PC-9 (cell line): ENCODE results near the gene USP12. TPM values are rescaled to one million over a fixed set of nuclear protein-coding genes. Genes with fewer than 3 reads are reported as not detected.

Source experiments
- BruUV-seq: library from RNA; stranded (reverse); fragments of 400-500 nt; replicated peaks from 2 replicates; lab custom pipeline; 2021; lab: Mats Ljungman, UMichigan
- CTCF ChIA-PET: fragments of 300-600 bp; sonication (Branson Sonifier 250); formaldehyde crosslinking; loops from one replicate; lab custom pipeline; 2022; ENCODE audit warnings: antibody characterized with exemption; lab: Charles Lee
- POLR2A ChIA-PET: fragments of 300-600 bp; sonication (Branson Sonifier 250); formaldehyde crosslinking; loops from one replicate; lab custom pipeline; 2022; ENCODE audit warnings: antibody characterized with exemption; ENCODE audit not compliant: unreplicated experiment; lab: Charles Lee
- DNase-seq, 2 experiments: peaks; one replicate each; pipeline versions ENCODE4 v3.0.0 to v3.0.0-alpha.2; 2015 to 2022; ENCODE audit warnings: mixed read lengths in 1 of 2
- H2AFZ ChIP-seq: fragments of 200-600 bp; sonication (generic); 2 replicates; pipeline ENCODE4 v1.8.1; 2017; ENCODE audit warnings: antibody characterized with exemption
- H3F3A ChIP-seq: fragments of 200-600 bp; sonication (generic); 2 replicates; pipeline ENCODE4 v1.8.1; 2017; ENCODE audit warnings: antibody characterized with exemption, mild to moderate bottlenecking, low read depth; ENCODE audit not compliant: insufficient read depth
- H3K27ac ChIP-seq: fragments of 200-600 bp; sonication (generic); 2 replicates; pipeline ENCODE4 v1.6.1; 2016; ENCODE audit warnings: mixed run types
- H3K27me3 ChIP-seq: fragments of 200-600 bp; sonication (generic); 2 replicates; pipeline ENCODE4 v1.6.1; 2016; ENCODE audit warnings: low read depth, mixed run types; ENCODE audit not compliant: insufficient read depth
- H3K36me3 ChIP-seq: fragments of 200-600 bp; sonication (generic); 2 replicates; pipeline ENCODE4 v1.6.1; 2016; ENCODE audit warnings: low read depth, mixed run types
- H3K4me1 ChIP-seq: fragments of 200-600 bp; sonication (generic); replicated peaks from 2 replicates; pipeline ENCODE4 v1.6.1; 2016; ENCODE audit warnings: mixed run types; ENCODE audit not compliant: insufficient read depth
- H3K4me2 ChIP-seq: fragments of 200-600 bp; sonication (generic); 2 replicates; pipeline ENCODE4 v1.6.1; 2017; ENCODE audit warnings: mixed run types
- H3K4me3 ChIP-seq: fragments of 200-600 bp; sonication (generic); 2 replicates; pipeline ENCODE4 v1.6.1; 2016; ENCODE audit warnings: mixed run types
- H3K79me2 ChIP-seq: fragments of 200-600 bp; sonication (generic); 2 replicates; pipeline ENCODE4 v1.6.1; 2017; ENCODE audit warnings: low read depth, mixed run types
- H3K9me2 ChIP-seq: fragments of 200-600 bp; sonication (generic); 2 replicates; pipeline ENCODE4 v1.8.1; 2017; ENCODE audit warnings: mild to moderate bottlenecking; ENCODE audit not compliant: insufficient read depth
- H3K9me3 ChIP-seq: fragments of 200-600 bp; sonication (generic); 2 replicates; pipeline ENCODE4 v1.8.1; 2016; ENCODE audit warnings: low read depth; ENCODE audit not compliant: insufficient read depth
- H4K20me1 ChIP-seq: fragments of 200-600 bp; sonication (generic); 2 replicates; pipeline ENCODE4 v1.8.1; 2017; ENCODE audit not compliant: insufficient read depth
- CTCF ChIP-seq: fragments of 200-600 bp; sonication (generic); conservative IDR thresholded peaks from 2 replicates; pipeline ENCODE4 v1.6.1; 2017; ENCODE audit warnings: mixed run types, antibody characterized with exemption, mild to moderate bottlenecking, moderate library complexity
- EZH2 ChIP-seq: fragments of 200-600 bp; sonication (generic); IDR thresholded peaks from 2 replicates; pipeline ENCODE4 v1.8.0; 2017; ENCODE audit warnings: antibody characterized with exemption, low read depth
- intact Hi-C: fragments of 100-400 bp; cut with micrococcal nuclease; formaldehyde crosslinking; loops from one replicate; pipeline ENCODE4 v1.10.0; 2022; ENCODE audit not compliant: unreplicated experiment
- total RNA-seq: library from RNA; stranded (reverse); gene quantifications from 2 replicates; pipeline ENCODE4 v1.2.3, GENCODE V29; 2021

Gene USP12
- total RNA-seq, 1 experiment from 2014 or later, result 20.8 TPM

DNA sequence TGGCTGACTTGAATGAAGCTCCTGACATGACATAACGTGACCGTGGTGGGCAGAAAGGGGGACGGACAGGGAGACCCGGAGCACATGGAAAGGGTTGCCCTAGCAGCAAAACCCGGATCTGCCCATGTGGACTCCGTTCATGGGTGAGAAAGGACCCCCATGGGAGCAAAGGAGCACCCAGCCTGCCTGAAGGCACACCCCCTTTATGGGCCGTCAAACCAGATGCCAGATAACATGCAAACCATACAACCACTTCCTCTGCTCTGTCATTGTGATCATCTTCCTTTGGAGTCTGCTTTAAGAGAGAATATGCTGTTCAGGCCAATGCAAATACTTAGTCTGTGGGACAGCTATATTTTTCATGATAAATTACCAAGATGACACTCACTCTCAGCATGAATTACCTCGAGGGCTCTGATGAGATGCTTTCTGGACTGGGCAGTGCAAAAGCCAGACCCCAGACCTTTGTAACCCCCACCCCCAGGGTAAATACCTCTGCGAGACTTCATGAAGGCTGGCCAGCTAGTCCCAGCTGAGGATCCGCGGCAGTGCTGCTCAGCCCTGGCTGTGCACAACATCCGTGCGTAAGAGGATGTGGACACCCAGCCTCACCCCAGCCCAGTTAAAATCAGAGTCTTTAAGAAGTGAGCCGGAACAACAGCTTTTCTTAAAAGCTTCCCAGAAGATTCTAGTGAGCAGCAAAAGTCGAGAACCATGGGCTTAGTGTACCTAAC is 126.6 kb downstream of the USP12 start:
- ChIA-PET POLR2A (no interaction called here), CTCF (no interaction called here)
- Histone ChIP-seq H3K9me2 (no peaks in the 10 kb centered on the region), H3K27ac (no peak overlapping the region), H3F3A (peaks cover 16% of the 10 kb centered on the region; the same call in 1 of the 2 replicates), H3K36me3 (no peaks in the 10 kb centered on the region), H3K4me2 (no peak overlapping the region), H3K9me3 (no peaks in the 10 kb centered on the region), H4K20me1 (no peaks in the 10 kb centered on the region), H3K4me1 (peaks cover 17% of the 10 kb centered on the region), H2AFZ (no peak overlapping the region), H3K4me3 (no peak overlapping the region), H3K27me3 (no peaks in the 10 kb centered on the region), H3K79me2 (no peaks in the 10 kb centered on the region)
- TF ChIP-seq CTCF, result no peak
- intact Hi-C loops, result no loop called here
- no TSS peak for BruUV-seq
- DNase-seq, result no peak

DNA sequence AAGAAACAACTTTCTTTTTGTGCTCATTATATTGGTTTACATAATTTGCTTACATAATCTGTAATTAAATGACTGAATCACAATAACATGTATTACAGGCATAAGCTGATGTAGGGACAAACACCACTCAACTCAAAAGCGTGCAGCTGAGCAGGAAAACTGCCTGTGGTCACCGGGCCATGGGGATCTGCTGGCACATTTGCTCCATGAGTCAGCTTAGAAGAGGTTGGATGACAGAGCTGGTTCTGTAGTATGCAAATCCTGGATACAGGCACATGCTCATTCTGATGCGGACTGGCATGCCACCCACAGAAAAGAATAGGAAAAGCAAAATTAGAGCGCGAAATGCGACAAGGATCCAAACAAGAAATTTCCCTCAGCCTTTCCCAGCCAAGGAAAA is 128.6 kb downstream of the USP12 start:
- no TSS peak for BruUV-seq
- peaks cover 24% of the 10 kb centered on the region; the same call in 1 of the 2 replicates for H3F3A ChIP-seq
- H3K79me2 ChIP-seq, result no peaks in the 10 kb centered on the region
- TF ChIP-seq CTCF (no peak), EZH2 (no peak)
- peaks cover 28% of the 10 kb centered on the region for H3K4me1 ChIP-seq
- no peaks in the 10 kb centered on the region for H3K27me3 ChIP-seq
- intact Hi-C loops, result no loop called here
- H3K4me2 ChIP-seq, result peak overlapping the region; percentile 67
- ChIA-PET POLR2A (interaction anchor here (0.5 kb wide), 1 partner anchor 47 kb away, joined by 3 read pairs; no protein-coding TSS in a partner anchor), CTCF (interaction anchor here (0.7 to 1.0 kb wide), 2 partner anchors 11 to 1840 kb away, joined by 3 to 4 read pairs; no protein-coding TSS in a partner anchor)
- no peaks in the 10 kb centered on the region for H3K36me3 ChIP-seq
- peak; percentile 74 to 94 for DNase-seq
- H3K27ac ChIP-seq, result peak overlapping the region; percentile 62
- H4K20me1 ChIP-seq, result no peaks in the 10 kb centered on the region
- no peak overlapping the region; the same call in 1 of the 2 replicates for H3K4me3 ChIP-seq
- no peaks in the 10 kb centered on the region for H3K9me2 ChIP-seq
- H3K9me3 ChIP-seq, result no peaks in the 10 kb centered on the region
- no peak overlapping the region for H2AFZ ChIP-seq

GRCh38 chr13:27041341-27041740 is 130.3 kb downstream of the USP12 start:
- no peaks in the 10 kb centered on the region for H4K20me1 ChIP-seq
- BruUV-seq, result no TSS peak
- no peaks in the 10 kb centered on the region for H3K79me2 ChIP-seq
- H3K9me3 ChIP-seq, result no peaks in the 10 kb centered on the region
- peaks cover 37% of the 10 kb centered on the region for H3K4me1 ChIP-seq
- no peaks in the 10 kb centered on the region for H3K27me3 ChIP-seq
- H2AFZ ChIP-seq, result no peak overlapping the region
- H3K27ac ChIP-seq, result no peak overlapping the region
- TF ChIP-seq CTCF (no peak), EZH2 (no peak)
- CTCF ChIA-PET, result no interaction called here
- no peak overlapping the region for H3K4me3 ChIP-seq
- DNase-seq, result no peak
- H3K4me2 ChIP-seq, result no peak overlapping the region
- H3F3A ChIP-seq, result peaks cover 28% of the 10 kb centered on the region; the same call in 1 of the 2 replicates
- no peaks in the 10 kb centered on the region for H3K9me2 ChIP-seq
- intact Hi-C loops, result no loop called here
- H3K36me3 ChIP-seq, result no peaks in the 10 kb centered on the region
- POLR2A ChIA-PET, result no interaction called here
